ENCODE results near the gene CDC42SE2.
"Not testable (repeated sequence)": the region's sequence is repeated elsewhere in the genome, so short reads cannot be mapped to it uniquely, and the experiment has no call there.

Gene CDC42SE2

DNA sequence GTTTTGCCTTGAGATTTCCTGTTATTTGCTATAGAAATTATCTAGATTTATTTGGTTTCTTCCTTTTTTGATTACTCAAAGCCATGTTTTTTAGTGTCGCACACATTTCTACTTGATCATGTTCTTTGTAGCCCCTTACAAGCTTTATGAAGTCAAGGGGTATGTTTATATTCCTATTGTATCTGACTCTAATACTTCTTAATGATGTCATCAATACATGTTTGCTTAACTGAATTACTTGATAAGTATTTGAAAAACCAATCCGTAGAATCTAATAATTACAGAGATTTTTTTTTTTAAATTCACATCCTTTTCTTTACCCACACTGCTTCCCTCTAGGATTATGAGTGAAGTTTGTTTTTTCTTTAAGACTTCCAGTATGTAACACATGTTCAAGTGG, 53.0 kb downstream of the CDC42SE2 start:
- DNase-seq (ENCODE audit: low read depth in 3 of 3, low spot score in 1 of 3), result no peak

DNA sequence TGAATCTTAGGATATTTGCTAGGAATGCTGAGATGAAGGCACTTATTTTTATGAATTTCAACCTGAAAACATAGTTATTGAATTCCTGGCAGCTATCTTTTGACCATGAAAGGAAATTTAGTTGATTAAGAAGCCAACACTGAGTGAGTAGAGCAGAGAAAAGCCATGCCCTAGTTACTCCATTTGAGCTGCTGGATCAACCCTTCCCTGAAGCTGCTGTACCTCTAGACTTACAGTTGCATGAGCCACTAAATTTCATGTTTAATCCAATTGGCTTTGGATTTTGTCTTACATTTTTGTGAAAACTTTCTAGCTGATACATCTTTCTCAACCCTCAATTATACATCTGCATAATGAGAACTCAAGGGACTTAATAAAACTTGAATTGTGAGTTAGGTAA, 54.6 kb downstream of the CDC42SE2 start:
- DNase-seq (ENCODE audit: low read depth in 3 of 3, low spot score in 1 of 3), result no peak

DNA sequence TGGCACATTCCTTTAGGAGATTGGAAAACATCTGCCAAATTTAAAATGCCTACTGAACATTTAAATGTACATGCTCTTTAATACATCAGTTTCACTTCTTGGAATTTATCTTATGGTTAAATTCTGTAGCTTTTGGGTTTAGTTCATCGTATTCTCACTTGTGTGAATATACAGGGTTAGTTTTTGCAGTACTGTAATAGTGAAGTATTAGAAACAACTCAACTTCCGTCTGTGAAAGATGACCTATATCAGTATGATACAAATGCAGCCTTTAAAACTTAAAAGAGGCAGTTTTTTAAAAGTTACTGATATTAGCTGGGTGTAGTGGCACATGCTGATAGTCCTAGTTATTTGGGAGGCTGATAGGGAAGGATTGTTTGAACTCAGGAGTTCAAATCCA, 57.2 kb downstream of the CDC42SE2 start:
- no peak for DNase-seq (ENCODE audit: low read depth in 3 of 3, low spot score in 1 of 3)

DNA sequence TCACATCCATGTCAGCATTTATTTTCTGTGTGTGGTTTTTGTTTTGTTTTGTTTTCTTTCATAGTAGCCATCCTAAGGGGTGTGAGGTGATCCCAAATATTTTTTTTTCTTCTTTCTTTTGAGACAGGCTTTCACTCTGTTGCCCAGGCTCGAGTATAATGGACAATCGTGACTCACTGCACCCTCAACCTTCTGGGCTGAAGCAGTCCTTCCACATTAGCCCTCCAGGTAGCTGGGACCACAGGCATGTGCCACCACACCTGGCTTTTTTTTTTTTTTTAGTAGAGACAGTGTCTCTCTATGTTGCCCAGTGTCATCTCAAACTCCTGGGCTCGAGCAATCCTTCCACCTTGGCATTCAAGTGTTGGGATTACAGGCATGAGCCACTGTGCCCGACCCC, 59.1 kb downstream of the CDC42SE2 start:
- DNase-seq (ENCODE audit: low read depth in 3 of 3, low spot score in 1 of 3), result no peak

DNA sequence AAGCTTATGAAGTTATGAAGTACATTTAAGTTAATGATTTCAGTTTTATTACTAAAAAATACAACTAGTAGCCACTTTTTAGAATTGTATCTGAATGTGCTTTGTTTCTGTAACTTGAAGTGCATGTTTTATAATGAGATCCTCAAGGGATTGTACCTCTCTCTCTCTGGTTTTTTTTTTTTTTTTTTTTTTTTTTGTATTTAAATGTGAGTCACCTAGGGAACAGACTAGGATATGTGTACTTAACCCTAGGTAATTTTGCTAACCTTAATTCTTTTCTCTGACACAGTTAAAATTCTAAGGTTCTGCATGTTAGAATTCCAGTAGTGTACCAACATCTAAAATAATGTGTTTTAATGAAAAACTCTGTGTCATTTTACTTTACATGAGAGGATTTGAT, 59.5 kb downstream of the CDC42SE2 start:
- DNase-seq (ENCODE audit: low read depth in 3 of 3, low spot score in 1 of 3), result no peak

DNA sequence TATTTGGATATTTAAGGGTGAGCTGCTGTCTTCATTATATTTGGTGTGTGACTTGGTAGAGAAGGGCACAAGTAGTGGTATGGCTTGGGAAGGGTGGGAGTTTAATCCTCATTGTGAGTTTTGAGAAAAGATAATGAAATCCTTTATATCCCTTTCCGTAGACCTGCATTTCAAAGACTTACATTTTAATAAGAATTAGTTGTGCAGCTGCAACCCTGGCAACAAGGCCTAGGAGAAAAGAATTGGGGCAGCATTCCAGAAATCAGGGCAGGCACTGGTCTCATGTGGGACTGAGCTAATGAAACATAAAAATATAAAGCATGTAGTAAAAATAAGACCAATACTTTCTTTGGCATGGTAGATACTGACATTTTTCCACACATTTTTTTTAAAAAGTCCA, 60.5 kb downstream of the CDC42SE2 start:
- no peak for DNase-seq (ENCODE audit: low read depth in 3 of 3, low spot score in 1 of 3)

DNA sequence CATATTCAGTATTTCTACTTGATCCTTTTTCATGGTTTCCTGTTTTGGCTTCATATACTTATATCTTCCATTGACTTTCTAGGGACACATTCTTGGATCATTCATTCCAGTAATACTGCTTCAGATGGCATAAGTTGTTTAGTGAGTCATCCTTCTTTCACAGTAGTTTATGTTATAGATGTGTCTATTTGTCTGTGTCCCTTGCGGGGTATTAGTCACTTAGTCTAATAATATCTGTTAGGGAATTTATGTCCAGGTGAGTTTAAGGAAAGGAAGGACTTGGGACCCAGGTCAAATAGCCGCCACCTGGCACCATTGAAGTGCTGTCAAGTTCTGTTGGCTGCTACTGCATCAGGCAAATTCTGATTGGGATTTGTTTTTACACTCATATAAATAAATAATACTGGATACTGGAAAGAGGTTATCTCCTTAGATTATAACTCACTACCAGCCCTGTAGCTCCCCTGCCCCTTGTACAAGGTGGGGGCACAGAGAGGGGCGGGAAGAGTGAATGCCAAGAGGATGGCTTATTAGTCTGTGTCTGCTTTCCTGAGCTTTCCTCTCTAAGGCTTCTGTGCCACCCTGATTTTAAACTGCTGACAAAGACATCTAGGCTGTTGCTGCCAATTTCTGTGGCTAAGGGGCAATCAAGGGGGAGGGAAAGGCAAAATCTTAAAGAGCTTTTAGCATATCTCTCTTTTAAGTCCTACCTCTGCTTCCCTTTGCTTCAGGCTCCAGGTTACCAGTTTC, 64.9 kb downstream of the CDC42SE2 start:
- no peak for DNase-seq (ENCODE audit: low read depth in 3 of 3, low spot score in 1 of 3)

DNA sequence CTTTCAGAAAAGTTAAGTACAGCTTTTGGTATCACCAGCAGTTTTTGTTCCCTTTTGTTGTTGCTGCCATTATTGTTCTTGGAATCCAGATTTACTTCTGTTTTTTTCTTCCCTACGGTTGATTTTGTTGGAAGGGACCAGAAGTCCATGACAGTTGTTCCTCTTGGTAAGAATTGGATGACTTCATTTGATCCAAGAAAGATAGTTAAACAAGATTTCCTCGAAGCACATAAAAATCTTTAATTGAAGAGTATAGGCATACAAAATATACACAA, 65.4 kb downstream of the CDC42SE2 start:
- no peak for DNase-seq (ENCODE audit: low read depth in 3 of 3, low spot score in 1 of 3)

DNA sequence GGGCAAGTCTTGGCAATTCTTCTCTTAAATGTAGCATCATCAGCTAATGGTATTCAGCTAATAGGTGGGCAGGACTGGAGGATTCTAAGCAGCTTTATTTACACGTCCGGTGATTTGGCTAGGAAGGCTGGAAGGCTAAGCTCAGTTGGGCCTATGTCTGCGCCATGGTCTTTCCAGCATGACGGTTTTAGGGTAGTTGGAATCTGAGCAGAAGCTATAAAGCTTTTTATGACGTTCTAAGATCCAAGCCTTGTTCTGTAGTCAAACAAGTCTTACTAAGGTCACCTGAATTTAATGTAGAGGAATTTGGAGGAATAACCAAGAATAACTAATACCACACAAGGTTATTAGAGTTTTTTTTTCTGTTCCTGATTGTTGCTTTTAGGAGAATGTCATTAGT, 66.2 kb downstream of the CDC42SE2 start:
- no peak for DNase-seq (ENCODE audit: low read depth in 3 of 3, low spot score in 1 of 3)

DNA sequence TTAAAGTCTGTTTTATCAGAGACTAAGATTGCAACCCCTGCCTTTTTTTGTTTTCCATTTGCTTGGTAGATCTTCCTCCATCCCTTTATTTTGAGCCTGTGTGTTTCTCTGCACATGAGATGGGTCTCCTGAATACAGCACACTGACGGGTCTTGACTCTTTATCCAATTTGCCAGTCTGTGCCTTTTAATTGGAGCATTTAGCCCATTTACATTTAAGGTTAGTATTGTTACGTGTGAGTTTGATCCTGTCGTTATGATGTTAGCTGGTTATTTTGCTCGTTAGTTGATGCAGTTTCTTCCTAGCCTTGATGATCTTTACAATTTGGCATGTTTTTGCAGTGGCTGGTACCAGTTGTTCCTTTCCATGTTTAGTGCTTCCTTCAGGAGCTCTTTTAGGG, 71.9 kb downstream of the CDC42SE2 start:
- DNase-seq (ENCODE audit: low read depth in 3 of 3, low spot score in 1 of 3), result not testable (repeated sequence)

DNA sequence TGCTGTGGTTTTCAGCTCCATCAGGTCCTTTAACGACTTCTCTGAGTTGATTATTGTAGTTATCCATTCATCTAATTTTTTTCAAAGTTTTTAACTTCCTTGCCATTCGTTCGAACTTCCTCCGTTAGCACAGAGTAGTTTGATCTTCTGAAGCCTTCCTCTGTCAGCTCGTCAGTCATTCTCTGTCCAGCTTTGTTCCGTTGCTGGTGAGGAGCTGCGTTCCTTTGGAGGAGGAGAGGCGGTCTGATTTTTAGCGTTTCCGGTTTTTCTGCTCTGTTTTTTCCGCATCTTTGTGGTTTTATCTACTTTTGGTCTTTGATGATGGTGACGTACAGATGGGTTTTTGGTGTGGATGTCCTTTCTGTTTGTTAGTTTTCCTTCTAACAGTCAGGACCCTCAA, 72.9 kb downstream of the CDC42SE2 start:
- not testable (repeated sequence) for DNase-seq (ENCODE audit: low read depth in 3 of 3, low spot score in 1 of 3)

DNA sequence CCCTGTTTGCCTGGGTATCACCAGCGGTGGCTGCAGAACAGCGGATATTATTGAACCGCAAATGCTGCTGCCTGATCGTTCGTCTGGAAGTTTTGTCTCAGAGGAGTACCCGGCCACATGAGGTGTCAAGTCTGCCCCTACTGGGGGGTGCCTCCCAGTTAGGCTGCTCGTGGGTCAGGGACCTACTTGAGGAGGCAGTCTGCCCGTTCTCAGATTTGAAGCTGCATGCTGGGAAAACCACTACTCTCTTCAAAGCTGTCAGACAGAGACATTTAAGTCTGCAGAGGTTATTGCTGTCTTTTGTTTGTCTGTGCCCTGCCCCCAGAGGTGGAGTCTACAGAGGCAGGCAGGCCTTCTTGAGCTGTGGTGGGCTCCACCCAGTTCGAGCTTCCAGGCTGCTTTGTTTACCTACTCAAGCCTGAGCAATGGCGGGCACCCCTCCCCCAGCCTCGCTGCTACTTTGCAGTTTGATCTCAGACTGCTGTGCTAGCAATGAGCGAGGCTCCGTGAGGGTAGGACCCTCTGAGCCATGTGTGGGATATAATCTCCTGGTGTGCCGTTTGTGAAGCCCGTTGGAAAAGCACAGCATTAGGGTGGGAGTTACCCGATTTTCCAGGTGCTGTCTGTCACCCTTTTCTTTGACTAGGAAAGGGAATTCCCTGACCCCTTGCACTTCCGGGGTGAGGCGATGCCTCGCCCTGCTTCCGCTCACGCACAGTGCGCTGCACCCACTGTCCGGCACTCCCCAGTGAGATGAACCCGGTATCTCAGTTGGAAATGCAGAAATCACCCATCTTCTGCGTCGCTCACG, 73.6 kb downstream of the CDC42SE2 start:
- DNase-seq (ENCODE audit: low read depth in 3 of 3, low spot score in 1 of 3), result not testable (repeated sequence)

DNA sequence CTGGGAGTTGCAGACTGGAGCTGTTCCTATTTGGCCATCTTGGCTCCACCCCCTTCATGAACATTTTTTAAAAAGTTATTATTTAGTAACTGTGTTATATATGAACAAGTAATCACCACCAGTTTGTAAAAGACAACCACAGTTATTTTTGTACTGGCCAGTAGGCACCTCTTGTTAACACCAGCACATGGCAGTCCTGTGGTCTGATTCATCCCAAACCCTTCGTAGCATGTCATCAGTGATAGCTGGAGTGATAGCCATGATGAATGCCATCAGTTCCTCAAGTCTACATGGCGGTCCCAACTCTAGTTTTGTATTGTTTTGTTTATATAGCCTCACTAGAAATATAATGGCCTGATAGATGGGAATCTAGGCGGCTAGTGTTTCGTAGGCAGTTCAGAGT, 74.2 kb downstream of the CDC42SE2 start:
- no peak for DNase-seq (ENCODE audit: low read depth in 3 of 3, low spot score in 1 of 3)

DNA sequence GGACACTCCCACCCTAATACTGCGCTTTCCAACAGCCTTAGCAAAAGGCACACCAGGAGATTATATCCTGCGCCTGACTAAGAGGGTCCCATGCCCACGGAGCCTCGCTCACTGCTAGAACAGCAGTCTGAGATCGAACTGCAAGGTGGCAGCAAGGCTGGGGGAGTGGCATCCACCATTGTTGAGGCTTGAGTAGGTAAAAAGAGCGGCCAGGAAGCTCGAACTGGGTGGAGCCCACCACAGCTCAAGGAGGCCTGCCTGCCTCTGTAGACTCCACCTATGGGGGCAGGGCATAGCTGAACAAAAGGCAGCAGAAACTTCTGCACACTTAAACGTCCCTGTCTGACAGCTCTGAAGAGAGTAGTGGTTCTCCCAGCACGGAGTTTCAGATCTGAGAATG, 80.4 kb downstream of the CDC42SE2 start:
- DNase-seq (ENCODE audit: low read depth in 3 of 3, low spot score in 1 of 3), result not testable (repeated sequence)

DNA sequence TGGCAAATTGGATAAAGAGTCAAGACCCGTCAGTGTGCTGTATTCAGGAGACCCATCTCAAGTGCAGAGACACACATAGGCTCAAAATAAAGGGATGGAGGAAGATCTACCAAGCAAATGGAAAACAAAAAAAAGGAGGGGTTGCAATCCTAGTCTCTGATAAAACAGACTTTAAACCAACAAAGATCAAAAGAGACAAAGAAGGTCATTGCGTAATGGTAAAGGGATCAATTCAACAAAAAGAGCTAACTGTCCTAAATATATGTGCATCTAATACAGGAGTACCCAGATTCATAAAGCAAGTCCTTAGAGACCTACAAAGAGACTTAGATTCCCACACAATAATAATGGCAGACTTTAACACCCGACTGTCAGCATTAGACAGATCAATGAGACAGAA, 82.4 kb downstream of the CDC42SE2 start:
- DNase-seq (ENCODE audit: low read depth in 3 of 3, low spot score in 1 of 3), result not testable (repeated sequence)

DNA sequence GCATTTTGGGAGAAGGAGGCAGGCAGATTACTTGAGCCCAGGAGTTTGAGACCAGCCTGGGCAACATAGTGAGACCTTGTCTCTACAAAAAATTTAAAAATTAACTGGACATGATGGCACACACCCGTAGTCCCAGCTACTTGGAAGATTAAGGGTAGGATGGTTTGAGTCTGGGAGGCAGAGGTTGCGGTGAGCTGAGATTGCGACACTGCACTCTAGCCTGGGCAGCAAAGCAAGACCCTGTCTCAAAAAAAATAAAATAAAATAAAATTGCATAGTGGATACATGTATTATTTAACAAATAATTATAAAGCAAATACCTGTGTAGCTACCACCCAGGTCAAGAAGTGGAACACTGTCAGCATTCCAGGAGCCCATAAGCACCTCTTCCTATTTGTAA, 90.1 kb downstream of the CDC42SE2 start:
- DNase-seq (ENCODE audit: low read depth in 3 of 3, low spot score in 1 of 3), result no peak

DNA sequence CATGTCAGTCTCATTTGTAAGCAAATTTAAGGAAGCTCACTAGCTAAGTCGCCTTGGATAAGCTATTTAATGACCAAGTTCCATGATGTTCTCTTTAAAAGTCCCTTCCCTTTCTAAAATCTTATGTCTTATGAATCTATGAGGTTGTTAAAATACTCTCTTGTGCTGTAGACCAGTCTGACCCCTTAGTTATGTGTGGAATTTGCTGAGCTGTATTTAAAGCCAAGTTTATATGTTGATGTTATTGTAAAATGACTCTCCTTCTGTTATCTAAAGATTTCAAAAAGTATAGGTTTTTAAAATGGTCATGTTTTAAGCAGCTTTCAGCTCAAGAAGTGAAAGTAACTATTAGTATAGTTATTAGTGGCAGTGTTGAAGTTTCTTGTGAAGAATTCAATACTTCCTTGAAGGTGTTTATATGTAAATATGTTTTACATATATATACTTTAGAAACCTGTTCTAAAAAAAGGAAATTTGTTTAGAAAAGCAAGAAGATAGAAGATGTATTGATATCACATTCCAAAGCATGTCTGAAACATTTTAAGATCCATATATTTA, 92.2 kb downstream of the CDC42SE2 start:
- DNase-seq (ENCODE audit: low read depth in 3 of 3, low spot score in 1 of 3), result no peak

DNA sequence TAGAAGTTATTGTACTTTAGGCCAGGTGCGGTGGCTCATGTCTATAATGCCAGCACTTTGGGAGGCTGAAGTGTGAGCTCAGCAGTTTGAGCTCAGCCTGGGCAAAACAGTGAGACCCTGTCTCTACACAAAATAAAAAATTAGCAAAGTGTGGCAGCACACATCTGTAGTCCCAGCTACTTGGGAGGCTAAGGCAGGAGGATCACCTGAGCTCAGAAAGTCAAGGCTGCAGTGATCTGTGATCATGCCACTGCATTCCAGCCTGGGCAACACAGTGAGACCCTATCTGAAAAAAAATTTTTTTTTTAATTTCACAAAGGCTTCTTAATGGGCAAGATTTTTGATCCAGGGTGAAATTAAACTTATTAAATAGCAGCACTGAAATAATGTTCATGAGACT, 92.8 kb downstream of the CDC42SE2 start:
- DNase-seq (ENCODE audit: low read depth in 3 of 3, low spot score in 1 of 3), result no peak

DNA sequence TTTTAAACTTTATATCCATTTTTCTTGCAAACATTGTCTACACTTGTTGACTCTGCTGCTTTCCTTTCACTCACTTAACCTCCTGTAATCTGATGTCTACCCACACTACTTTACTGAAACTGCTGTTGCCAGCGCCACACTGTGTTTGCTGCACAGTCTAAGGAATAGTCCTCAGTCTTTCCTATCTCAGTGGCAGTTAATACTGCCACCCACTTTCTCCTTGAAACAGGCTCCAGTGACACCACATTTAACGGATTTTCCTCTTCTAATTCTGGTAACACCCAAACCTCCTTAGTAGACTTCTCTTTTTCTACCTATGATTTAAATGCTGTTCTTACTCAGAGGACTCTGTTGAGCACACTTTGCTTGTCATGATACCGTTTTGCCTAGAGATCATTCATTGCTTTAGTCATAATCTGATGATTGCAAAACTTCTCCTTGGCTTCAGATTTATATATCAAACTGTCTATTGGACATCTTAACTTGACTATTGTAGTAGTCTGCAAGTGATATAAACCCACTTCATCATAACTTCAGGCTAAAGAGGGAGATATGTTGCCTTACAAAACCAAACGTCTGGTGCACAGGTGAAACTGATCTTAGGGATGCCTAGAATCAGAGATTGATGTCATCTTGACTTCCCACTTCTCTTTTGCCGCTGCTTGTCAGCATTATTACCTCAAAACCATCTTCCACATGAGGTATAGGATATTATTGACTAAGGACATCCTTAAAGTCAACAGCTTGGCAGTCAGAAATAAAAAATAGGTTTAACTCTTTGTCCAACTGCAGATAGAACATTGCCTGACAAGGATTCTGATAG, 94.1 kb downstream of the CDC42SE2 start:
- peak in 1 of 3 donors; percentile 22 for DNase-seq (ENCODE audit: low read depth in 3 of 3, low spot score in 1 of 3)

DNA sequence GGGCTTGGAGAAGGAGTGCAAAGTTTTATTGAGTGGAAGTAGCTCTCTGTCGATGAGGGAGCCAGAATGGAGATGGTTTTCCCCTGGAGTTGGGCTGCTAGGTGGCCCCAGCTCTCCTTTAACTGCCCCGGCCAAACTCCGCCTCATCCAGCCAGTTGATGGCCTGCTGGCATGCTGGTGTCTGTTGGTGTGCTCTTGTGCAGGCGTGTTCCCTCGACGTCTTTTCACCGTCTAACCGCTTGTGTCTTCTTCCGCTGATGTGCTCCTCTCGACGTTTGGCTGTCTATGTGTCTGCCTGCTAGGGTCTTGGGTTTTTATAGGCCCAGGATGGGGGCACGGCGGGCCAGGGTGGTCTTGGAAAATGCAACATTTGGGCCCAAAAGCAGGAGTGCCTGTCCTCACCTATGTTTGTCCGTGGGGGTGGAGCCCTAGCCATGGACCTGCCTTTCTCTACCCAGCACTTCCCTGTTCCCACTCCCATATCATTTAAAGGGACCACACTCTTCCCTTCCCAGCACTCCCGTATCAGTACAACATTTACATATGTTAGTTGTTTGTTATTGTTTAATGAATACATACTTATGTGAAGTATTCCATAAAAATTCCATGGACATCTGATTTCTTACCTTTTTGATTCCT, 97.9 kb downstream of the CDC42SE2 start:
- DNase-seq (ENCODE audit: low read depth in 3 of 3, low spot score in 1 of 3), result no peak

DNA sequence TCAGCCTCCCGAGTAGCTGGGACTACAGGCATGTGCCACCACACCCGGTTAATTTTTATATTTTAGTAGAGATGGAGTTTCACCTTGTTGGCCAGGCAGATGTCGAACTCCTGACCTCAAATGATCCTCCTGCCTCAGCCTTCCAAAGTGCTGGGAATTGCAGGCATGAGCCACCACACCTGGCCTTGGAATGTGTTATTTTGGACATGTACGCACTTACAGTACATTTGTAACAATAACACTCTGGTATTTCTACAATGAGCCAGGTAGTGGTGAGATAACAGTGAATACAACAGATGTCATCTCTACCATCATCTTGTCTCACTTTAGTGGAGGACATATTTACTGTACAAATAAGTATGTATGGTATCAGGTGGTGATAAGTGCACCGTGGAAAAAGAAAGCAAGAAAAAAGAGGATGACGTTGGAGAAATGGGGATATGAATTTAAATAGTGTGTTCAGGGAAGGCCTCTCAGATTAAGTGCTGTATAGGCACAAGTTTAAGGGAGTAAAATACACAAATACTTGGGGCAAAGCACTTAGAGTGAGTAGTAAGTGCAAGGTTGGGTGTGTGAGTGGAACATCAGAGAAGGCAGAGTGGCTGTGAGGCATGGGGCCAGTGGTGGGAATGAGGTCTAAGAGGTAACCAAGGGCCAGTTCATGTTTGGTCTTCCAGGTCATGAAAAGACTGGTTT, 100.1 kb downstream of the CDC42SE2 start:
- DNase-seq (ENCODE audit: low read depth in 3 of 3, low spot score in 1 of 3), result no peak

All from stimulated activated CD4-positive, alpha-beta T cell treated with anti-CD3 and anti-CD28 coated beads, TNF-alpha, amount 100 ng/mL, for 1 hour (primary cell).